G401 (cell line): ENCODE measurements around the gene PHACTR1. TPM values are rescaled to one million over a fixed set of nuclear protein-coding genes. Genes with fewer than 3 reads are reported as not detected.

Experiments
- DNase-seq: peaks from one replicate; pipeline ENCODE4 v3.0.0-alpha.2; 2015; ENCODE audit warnings: low spot score
- in situ Hi-C: cut with HindIII; loops from 2 replicates; pipeline ENCODE4 v1.10.0; 2016; ENCODE audit warnings: low sequenced_read_pairs, mixed read lengths
- total RNA-seq: library from RNA; depleted of rRNA; stranded (reverse); fragments of >200 nt; shearing (Covaris generic); gene quantifications from 2 replicates; pipeline ENCODE4 v1.2.3, GENCODE V29; 2014

Gene PHACTR1
- total RNA-seq, 1 experiment from 2014 or later: not detected

GRCh38 chr6:13274707-13275434 lies 558.3 kb downstream of the PHACTR1 start:
- in situ Hi-C loops: loop anchor here (10.0 kb wide), 1 partner anchor 210 kb away; no protein-coding TSS in a partner anchor
- DNase-seq: no peak

GRCh38 chr6:13275435-13275989 lies 558.9 kb downstream of the PHACTR1 start:
- in situ Hi-C loops: loop anchor here (10.0 kb wide), 1 partner anchor 211 kb away; no protein-coding TSS in a partner anchor
- no peak for DNase-seq

GRCh38 chr6:13277231-13277630 lies 560.7 kb downstream of the PHACTR1 start:
- no peak for DNase-seq
- in situ Hi-C loops: loop anchor here (10.0 kb wide), 1 partner anchor 212 kb away; no protein-coding TSS in a partner anchor

- no peak for DNase-seq
- in situ Hi-C loops: loop anchor here (10.0 kb wide), 1 partner anchor 213 kb away; no protein-coding TSS in a partner anchor
These were observed 561.6 kb downstream of the PHACTR1 start for GRCh38 chr6:13278164-13278563.

GRCh38 chr6:13278991-13279390 lies 562.4 kb downstream of the PHACTR1 start:
- in situ Hi-C loops: loop anchor here (10.0 kb wide), 1 partner anchor 214 kb away; no protein-coding TSS in a partner anchor
- no peak for DNase-seq

GRCh38 chr6:13280254-13280653 lies 563.7 kb downstream of the PHACTR1 start:
- in situ Hi-C loops: no loop called here
- DNase-seq: no peak

- peak; percentile 37 for DNase-seq
- in situ Hi-C loops: no loop called here
These were observed 565.1 kb downstream of the PHACTR1 start for GRCh38 chr6:13281686-13282085.

GRCh38 chr6:13282393-13283069 lies 566.0 kb downstream of the PHACTR1 start:
- no peak for DNase-seq
- in situ Hi-C loops: no loop called here

- in situ Hi-C loops: no loop called here
- DNase-seq: no peak
These were observed 566.8 kb downstream of the PHACTR1 start for GRCh38 chr6:13283331-13283730.

- no peak for DNase-seq
- in situ Hi-C loops: no loop called here
These were observed 568.1 kb downstream of the PHACTR1 start for GRCh38 chr6:13284646-13285045.

- in situ Hi-C loops: no loop called here
- no peak for DNase-seq
These were observed 569.1 kb downstream of the PHACTR1 start for GRCh38 chr6:13285705-13286104.

GRCh38 chr6:13286181-13286580 lies 569.6 kb downstream of the PHACTR1 start:
- DNase-seq: no peak
- in situ Hi-C loops: no loop called here

GRCh38 chr6:13287104-13287503 lies 570.5 kb downstream of the PHACTR1 start:
- no peak for DNase-seq
- in situ Hi-C loops: no loop called here

- in situ Hi-C loops: no loop called here
- DNase-seq: no peak
These were observed 571.9 kb downstream of the PHACTR1 start for GRCh38 chr6:13288481-13288880.

- in situ Hi-C loops: no loop called here
- no peak for DNase-seq
These were observed 572.4 kb downstream of the PHACTR1 start for GRCh38 chr6:13288969-13289391.

- in situ Hi-C loops: no loop called here
- DNase-seq: no peak
These were observed 573.3 kb downstream of the PHACTR1 start for GRCh38 chr6:13289789-13290318.

- DNase-seq: no peak
- in situ Hi-C loops: no loop called here
These were observed 573.8 kb downstream of the PHACTR1 start for GRCh38 chr6:13290335-13290734.

- DNase-seq: no peak
- in situ Hi-C loops: no loop called here
These were observed 576.2 kb downstream of the PHACTR1 start for GRCh38 chr6:13292774-13293173.

GRCh38 chr6:13294499-13295069 lies 578.0 kb downstream of the PHACTR1 start:
- in situ Hi-C loops: no loop called here
- no peak for DNase-seq

GRCh38 chr6:13295576-13295975 lies 579.0 kb downstream of the PHACTR1 start:
- in situ Hi-C loops: no loop called here

More at GRCh38 chr6:13295576-13295975, 579.0 kb downstream of the PHACTR1 start:
- DNase-seq: no peak
